Natural killer cell (primary cell): ENCODE measurements around the gene HOXD13. TPM values are rescaled to one million over a fixed set of nuclear protein-coding genes. Genes with fewer than 3 reads are reported as not detected.

Experiments
- ATAC-seq, 3 donors: fragments of 150-1000 bp in 2 of 3; fragments of 200-7000 bp in 1 of 3; cut with Tn5 transposase; 1 replicate in 1 of 3; 2 replicates in 2 of 3; pipeline ENCODE4 v1.10.0; 2021; ENCODE audit warnings: mild to moderate bottlenecking in 2 of 3, moderate library complexity in 2 of 3
- DNase-seq, 2 donors: peaks; one replicate each; pipeline versions ENCODE4 v3.0.0 to v3.0.0-alpha.2; 2013 to 2021; ENCODE audit warnings: mixed read lengths in 1 of 2
- H3K27ac ChIP-seq: one replicate; pipeline ENCODE4 v1.5.1; 2013; ENCODE audit warnings: mild to moderate bottlenecking, low read length
- H3K27me3 ChIP-seq: one replicate; pipeline ENCODE4 v1.6.1; 2013; ENCODE audit warnings: low read length; ENCODE audit not compliant: control insufficient read depth, insufficient read depth
- H3K36me3 ChIP-seq: one replicate; pipeline ENCODE4 v1.6.1; 2013; ENCODE audit warnings: low read length; ENCODE audit not compliant: control insufficient read depth, insufficient read depth
- H3K4me1 ChIP-seq: one replicate; pipeline ENCODE4 v1.6.1; 2013; ENCODE audit warnings: low read length; ENCODE audit not compliant: control insufficient read depth, insufficient read depth
- H3K4me3 ChIP-seq: one replicate; pipeline ENCODE4 v1.5.1; 2013; ENCODE audit warnings: low read length
- H3K9me3 ChIP-seq: one replicate; pipeline ENCODE4 v1.6.1; 2013; ENCODE audit warnings: low read length; ENCODE audit not compliant: control insufficient read depth, insufficient read depth
- H3K27ac Mint-ChIP-seq, 2 donors: one replicate each; pipeline ENCODE4 v1.8.0; 2022; ENCODE audit warnings: mild to moderate bottlenecking in 2 of 2, mixed read lengths in 2 of 2, moderate library complexity in 1 of 2
- H3K27me3 Mint-ChIP-seq, 2 donors: one replicate each; pipeline ENCODE4 v1.8.0; 2022; ENCODE audit warnings: low read depth in 2 of 2, mixed read lengths in 2 of 2
- H3K36me3 Mint-ChIP-seq: one replicate; pipeline ENCODE4 v1.8.0; 2022; ENCODE audit warnings: mixed read lengths
- H3K4me1 Mint-ChIP-seq, 2 donors: one replicate each; pipeline ENCODE4 v1.8.0; 2022; ENCODE audit warnings: mixed read lengths in 2 of 2
- H3K4me3 Mint-ChIP-seq: one replicate; pipeline ENCODE4 v1.8.0; 2022; ENCODE audit warnings: mild to moderate bottlenecking, moderate library complexity, mixed read lengths
- H3K9me3 Mint-ChIP-seq, 2 donors: one replicate each; pipeline ENCODE4 v1.8.0; 2022; ENCODE audit warnings: mixed read lengths in 2 of 2
- CTCF ChIP-seq: fragments of 200-600 bp; IDR thresholded peaks from one replicate; pipeline ENCODE4 v1.8.0; 2022; ENCODE audit warnings: antibody characterized with exemption
- WGBS: methylation state at CpG from one replicate; pipeline ENCODE4 v1.1.7; 2013; ENCODE audit warnings: missing lambda C conversion rate; ENCODE audit not compliant: insufficient coverage; 5-methylcytosine and 5-hydroxymethylcytosine counted together
- intact Hi-C: fragments of 100-400 bp; cut with micrococcal nuclease; formaldehyde crosslinking; loops from one replicate; pipeline ENCODE4 v1.14.2; 2022
- total RNA-seq, 4 donors: library from RNA; stranded (reverse); fragments of 120-200 nt in 1 of 4; gene quantifications; one replicate each; pipeline versions ENCODE4 v1.2.3 to v1.2.4, GENCODE V29; 2013 to 2022

Gene HOXD13
- total RNA-seq, 3 donors from 2014 or later (not counting 1 experiment from before 2014, with no cell fraction given) = not detected

GRCh38 chr2:176094349-176094748 is 1.8 kb downstream of the HOXD13 start:
- DNase-seq = no peak

GRCh38 chr2:176095421-176095820 is 2.9 kb downstream of the HOXD13 start:
- Mint-ChIP-seq H3K4me3 (peak overlapping the region; percentile 52), H3K4me1 (peaks cover 18 to 39% of the 10 kb centered on the region in 2 donors), H3K36me3 (peaks cover 6% of the 10 kb centered on the region), H3K27ac (no peak overlapping the region), H3K27me3 (peaks cover 71 to 72% of the 10 kb centered on the region in 2 donors), H3K9me3 (no peaks in the 10 kb centered on the region)
- H3K36me3 ChIP-seq = no peaks in the 10 kb centered on the region
- no peak for ATAC-seq
- no peak overlapping the region for H3K4me3 ChIP-seq
- H3K27ac ChIP-seq = no peak overlapping the region
- WGBS = 21% methylated on average over 5 of the region's 5 CpGs
- peaks cover 24% of the 10 kb centered on the region for H3K4me1 ChIP-seq
- no peak for TF ChIP-seq CTCF
- no peak for DNase-seq
- intact Hi-C loops = loop anchor here (5.0 kb wide), 1 partner anchor 843 kb away; no protein-coding TSS in a partner anchor
- H3K27me3 ChIP-seq = peaks cover 87% of the 10 kb centered on the region
- H3K9me3 ChIP-seq = peaks cover 3% of the 10 kb centered on the region

More at GRCh38 chr2:176094349-176094748, 1.8 kb downstream of the HOXD13 start:
- peaks cover 88% of the 10 kb centered on the region for H3K27me3 ChIP-seq
- intact Hi-C loops = no loop called here
- H3K4me1 ChIP-seq = peaks cover 24% of the 10 kb centered on the region
- Mint-ChIP-seq H3K36me3 (peaks cover 6% of the 10 kb centered on the region), H3K27me3 (peaks cover 74 to 77% of the 10 kb centered on the region in 2 donors), H3K4me3 (no peak overlapping the region), H3K9me3 (no peaks in the 10 kb centered on the region), H3K27ac (no peak overlapping the region), H3K4me1 (peaks cover 18 to 39% of the 10 kb centered on the region in 2 donors)
- WGBS = 6% methylated on average over 11 of the region's 12 CpGs
- no peak for TF ChIP-seq CTCF
- H3K4me3 ChIP-seq = no peak overlapping the region
- peaks cover 2% of the 10 kb centered on the region for H3K9me3 ChIP-seq
- ATAC-seq = no peak
- H3K27ac ChIP-seq = no peak overlapping the region
- no peaks in the 10 kb centered on the region for H3K36me3 ChIP-seq

GRCh38 chr2:176096243-176096985 is 3.9 kb downstream of the HOXD13 start:
- Mint-ChIP-seq H3K9me3 (no peaks in the 10 kb centered on the region), H3K4me3 (peak overlapping the region; percentile 84), H3K36me3 (peaks cover 6% of the 10 kb centered on the region), H3K27me3 (peaks cover 72 to 73% of the 10 kb centered on the region in 2 donors), H3K4me1 (peaks cover 18 to 34% of the 10 kb centered on the region in 2 donors), H3K27ac (no peak overlapping the region)
- Histone ChIP-seq H3K27me3 (peaks cover 88% of the 10 kb centered on the region), H3K4me1 (peaks cover 24% of the 10 kb centered on the region), H3K36me3 (no peaks in the 10 kb centered on the region), H3K9me3 (peaks cover 6% of the 10 kb centered on the region), H3K27ac (no peak overlapping the region), H3K4me3 (peak overlapping the region; percentile 34)
- peak in 1 of 2 donors; percentile 40 for DNase-seq
- ATAC-seq = peak in 2 of 3 donors; percentile 29 to 34
- no peak for TF ChIP-seq CTCF
- 6% methylated on average over 13 of the region's 16 CpGs for WGBS
- intact Hi-C loops = loop anchor here (5.0 kb wide), 1 partner anchor 844 kb away; no protein-coding TSS in a partner anchor
